SK-N-SH treated with all-trans-retinoic acid at 6 μM for 48 hours (cell line): Measurements from ENCODE around the gene C11orf52.

Source experiments
- CREB5 ChIP-seq: fragments of 250-450 bp; sonication (Bioruptor Pico); IDR thresholded peaks from 2 replicates; pipeline ENCODE4 v1.5.1; 2020; ENCODE audit warnings: low read depth, mild to moderate bottlenecking, moderate library complexity
- CSRNP3 ChIP-seq: fragments of 250-450 bp; sonication (Bioruptor Pico); IDR thresholded peaks from 2 replicates; pipeline ENCODE4 v1.5.1; 2021; ENCODE audit warnings: mild to moderate bottlenecking, moderate library complexity
- GLIS3 ChIP-seq: fragments of 250-450 bp; sonication (Bioruptor Pico); IDR thresholded peaks from 2 replicates; pipeline ENCODE4 v1.5.0; 2020; ENCODE audit warnings: mild to moderate bottlenecking, moderate library complexity
- PPARA ChIP-seq: fragments of 250-450 bp; sonication (Bioruptor Pico); IDR thresholded peaks from 2 replicates; pipeline ENCODE4 v1.5.0; 2020; ENCODE audit warnings: mild to moderate bottlenecking, borderline replicate concordance
- ZNF565 ChIP-seq: fragments of 450-650 bp; formaldehyde crosslinking; conservative IDR thresholded peaks from 2 replicates; pipeline ENCODE4 v1.5.0; 2020; ENCODE audit warnings: low read depth, mild to moderate bottlenecking, moderate library complexity

GRCh38 chr11:111906680-111907079 lies 12.0 kb upstream of the C11orf52 start:
- no peak for TF ChIP-seq CSRNP3
- TF ChIP-seq CREB5 (CRISPR knock-in tag), result no peak
- TF ChIP-seq PPARA (CRISPR knock-in tag), result no peak
- no peak for TF ChIP-seq ZNF565 (CRISPR knock-in tag)
- TF ChIP-seq GLIS3 (CRISPR knock-in tag), result no peak
